ENCODE data around the gene MFAP2.
"Not testable (repeated sequence)": the region's sequence is repeated elsewhere in the genome, so short reads cannot be mapped to it uniquely, and the experiment has no call there.

Gene MFAP2

DNA sequence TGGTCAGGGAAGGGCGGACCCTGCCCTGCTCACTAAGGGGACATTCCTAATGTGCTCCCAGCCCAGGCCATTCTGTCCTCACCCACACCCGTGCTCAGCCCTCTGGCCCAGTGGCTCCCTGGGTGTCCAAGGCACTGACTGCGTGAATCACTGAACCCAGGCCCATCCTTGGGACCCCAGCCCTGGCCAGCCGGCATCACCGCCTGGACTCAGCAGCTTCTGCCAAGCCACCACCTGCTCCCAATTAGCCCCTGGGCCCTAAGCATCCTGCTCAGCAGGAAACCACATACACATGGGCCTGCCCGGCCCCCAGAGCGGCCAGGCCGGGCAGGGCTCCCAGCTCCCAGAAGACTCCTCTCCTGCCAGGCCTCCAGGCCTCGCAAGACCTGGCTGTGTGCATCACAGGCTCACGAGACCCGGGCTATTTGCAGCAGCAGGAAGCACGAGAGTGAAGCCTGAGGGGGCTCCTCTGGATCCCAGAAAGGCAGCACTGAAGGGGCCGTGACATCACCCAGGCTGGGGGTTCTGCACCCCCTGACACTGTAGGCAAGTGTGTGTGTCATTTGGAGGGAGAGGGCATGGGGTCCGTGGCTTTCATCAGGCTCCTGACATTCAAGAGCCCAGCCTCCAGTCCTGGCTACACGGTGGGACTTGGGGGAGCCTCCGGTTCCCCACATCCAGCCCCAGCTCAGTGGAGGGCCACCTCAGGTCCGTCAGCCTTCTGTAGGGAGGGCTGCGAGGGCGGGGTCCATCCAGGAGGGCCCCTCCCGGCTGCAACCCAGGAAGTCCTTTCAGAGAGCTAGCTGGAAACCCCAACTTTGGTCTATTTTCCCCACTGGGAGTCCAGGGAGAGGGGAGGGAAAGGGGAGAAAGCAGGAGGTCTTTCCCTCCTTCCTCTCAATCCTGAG, 1.6 kb downstream of the MFAP2 start:
- no peak for DNase-seq

- DNase-seq = no peak
Observed at GRCh38 chr1:16978139-16978538, 2.3 kb downstream of the MFAP2 start.

GRCh38 chr1:16977377-16977776, 3.0 kb downstream of the MFAP2 start:
- DNase-seq = no peak

DNA sequence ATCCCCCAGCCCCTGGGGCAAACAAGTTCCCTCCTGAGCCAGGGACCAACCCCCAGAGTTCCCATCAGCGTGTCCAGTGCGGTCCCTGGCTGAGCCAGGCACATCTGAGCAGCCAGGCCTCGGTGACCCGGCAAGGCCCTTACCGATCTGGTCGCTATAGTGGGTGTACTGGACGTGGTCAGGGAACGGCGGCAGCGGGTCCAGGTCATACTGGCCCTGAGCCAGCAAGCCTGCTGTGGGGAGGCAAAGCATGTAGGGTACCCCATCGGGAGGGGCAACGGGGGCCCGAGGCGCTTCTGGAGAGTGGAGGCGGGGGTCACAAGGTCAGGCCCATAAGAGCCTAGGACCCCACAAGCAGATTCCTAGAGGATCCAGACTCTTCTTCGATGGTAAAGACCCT, 3.5 kb downstream of the MFAP2 start:
- DNase-seq = no peak

GRCh38 chr1:16975838-16976237, 4.6 kb downstream of the MFAP2 start:
- no peak for DNase-seq

DNA sequence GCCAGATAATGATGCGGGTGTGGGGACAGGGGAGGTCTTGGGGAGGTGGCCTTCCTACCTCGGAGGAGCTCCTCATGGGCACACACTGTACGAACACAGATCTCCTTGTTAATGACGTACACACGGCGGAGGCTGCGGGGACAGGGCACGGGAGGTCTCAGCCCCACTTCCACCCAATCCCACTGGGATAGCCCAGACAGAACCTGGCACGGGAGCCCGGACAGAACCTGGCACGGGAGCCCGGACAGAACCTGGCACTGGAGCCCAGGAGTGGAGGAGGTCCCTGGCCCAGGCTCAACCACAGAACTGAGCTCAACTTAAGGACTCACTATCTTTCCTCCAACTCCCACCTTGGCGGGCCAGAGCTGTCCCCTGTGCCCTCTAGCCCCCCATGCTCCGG, 5.2 kb downstream of the MFAP2 start:
- no peak for DNase-seq

- no peak for DNase-seq
Observed at GRCh38 chr1:16973215-16973614, 7.2 kb downstream of the MFAP2 start.

DNA sequence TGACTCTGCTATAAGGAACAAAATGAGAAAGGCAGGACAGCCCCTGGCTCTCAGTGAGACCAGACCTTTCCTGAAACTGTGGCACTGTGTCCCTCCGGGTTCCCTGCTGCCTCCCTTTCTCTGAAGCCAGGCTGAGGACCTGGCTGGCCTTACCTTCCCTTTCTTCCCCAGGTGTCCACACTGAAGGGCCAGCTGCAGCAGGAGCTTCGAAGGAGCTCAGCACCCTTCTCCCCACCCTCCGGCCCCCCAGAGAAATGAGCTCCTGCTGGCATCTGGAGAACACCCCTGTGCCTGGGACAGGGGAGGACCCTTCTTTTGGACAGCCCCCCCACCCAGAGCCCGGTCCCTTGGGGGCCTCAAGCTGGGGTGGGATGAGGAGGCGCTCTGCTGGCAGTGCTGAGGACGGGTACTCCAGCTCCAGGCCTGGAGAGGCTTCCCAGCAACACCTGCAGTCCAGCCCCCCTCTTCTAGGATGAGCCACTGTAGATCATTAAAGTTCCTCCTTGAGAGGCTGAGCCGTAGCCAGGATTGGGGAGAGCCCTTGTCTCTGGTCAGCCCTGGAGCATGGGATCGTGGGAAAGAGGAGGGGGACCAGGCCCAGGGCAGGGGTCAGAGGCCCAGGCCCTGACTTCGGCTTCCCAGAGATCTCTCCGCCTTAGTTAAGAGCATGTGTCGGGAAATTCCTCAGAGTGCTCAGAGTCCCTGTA, 8.1 kb downstream of the MFAP2 start:
- DNase-seq = no peak

- no peak for DNase-seq
Observed at GRCh38 chr1:16971341-16972188, 8.9 kb downstream of the MFAP2 start.

- no peak for DNase-seq
Observed at GRCh38 chr1:16970132-16970910, 10.1 kb downstream of the MFAP2 start.

DNA sequence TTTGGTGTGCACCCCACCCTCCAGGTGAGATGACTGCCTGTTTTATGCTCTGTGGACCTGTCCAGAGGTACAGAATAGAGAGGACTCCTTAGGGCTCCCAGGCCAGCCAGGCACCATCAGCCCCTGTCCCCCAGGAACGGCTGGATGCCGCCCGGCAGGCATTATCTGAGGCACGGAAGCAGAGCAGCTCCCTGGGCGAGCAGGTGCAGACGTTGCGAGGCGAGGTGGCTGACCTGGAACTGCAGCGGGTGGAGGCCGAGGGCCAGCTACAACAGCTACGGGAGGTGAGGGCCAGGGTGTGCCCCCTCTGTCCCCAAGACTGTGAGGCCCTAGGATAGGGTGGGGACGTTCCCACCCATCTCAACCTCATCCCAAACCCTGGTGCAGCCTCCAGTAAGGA, 10.8 kb downstream of the MFAP2 start:
- no peak for DNase-seq

- no peak for DNase-seq
Observed at GRCh38 chr1:16969057-16969611, 11.3 kb downstream of the MFAP2 start.

- no peak for DNase-seq
Observed at GRCh38 chr1:16968372-16968771, 12.0 kb downstream of the MFAP2 start.

DNA sequence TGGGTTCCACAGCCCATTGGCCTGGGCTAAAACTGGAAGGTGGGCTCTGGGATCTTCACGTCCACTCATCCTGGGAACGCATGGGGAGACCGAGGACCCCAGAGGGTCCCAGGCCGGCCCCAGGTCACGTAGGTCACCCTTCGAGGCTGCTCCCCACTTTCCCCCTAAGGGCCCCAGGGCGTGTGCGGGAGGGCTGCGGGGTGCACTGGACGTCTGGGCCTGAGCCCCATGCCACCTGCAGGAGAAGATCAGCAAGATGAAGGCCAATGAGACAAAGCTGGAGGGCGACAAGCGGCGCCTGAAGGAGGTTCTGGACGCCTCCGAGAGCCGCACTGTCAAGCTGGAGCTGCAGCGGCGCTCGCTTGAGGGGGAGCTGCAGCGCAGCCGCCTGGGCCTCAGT, 12.5 kb downstream of the MFAP2 start:
- DNase-seq = no peak

DNA sequence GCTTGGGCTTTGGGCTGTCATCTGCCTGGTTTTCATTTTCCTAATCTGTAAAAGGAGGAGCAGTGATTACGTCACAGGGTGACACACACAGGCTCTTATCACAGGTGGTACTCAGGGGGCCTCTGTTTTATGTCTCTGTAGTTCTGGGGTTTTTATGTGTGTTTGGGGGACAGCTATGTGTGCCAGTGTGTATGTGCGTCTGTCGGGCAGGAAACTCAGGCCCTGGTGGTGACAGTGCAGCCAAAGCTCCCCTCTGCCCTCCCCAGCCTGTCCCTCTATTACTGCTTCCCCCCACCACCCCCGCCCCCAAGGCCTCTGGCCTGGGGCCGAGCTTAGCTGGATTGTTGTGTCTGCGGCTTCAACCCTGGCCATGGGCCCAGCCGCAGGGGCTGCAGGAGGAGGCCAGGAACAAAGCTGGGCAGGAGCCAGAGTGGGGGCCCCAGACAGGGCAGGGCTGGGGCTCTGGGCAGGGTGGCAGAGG, 13.3 kb downstream of the MFAP2 start:
- DNase-seq = no peak

- no peak for DNase-seq
Observed at GRCh38 chr1:16966282-16966681, 14.1 kb downstream of the MFAP2 start.

DNA sequence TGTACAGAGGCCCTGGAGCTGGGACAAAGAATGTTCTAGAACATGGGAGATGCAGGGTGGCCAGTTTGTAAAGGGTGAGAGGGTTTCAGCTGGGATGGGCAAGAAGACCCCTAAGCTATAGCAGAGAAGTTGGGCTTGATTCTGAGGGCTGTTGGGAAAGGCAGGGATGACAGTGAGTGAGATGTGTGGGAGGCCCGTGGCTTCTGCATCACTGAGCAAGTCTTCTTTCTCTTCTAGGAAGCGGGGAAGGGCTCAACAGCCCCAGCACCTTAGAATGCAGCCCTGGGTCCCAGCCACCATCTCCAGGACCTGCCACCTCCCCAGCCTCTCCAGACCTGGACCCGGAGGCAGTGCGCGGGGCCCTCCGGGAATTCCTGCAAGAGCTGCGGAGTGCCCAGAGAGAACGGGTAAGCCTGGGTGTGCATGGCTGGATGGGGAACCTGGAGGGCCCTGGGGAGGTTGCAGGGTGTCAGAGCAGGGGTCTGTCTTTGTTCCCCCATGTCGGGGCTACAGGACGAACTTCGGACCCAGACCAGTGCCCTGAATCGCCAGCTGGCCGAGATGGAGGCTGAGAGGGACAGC, 14.8 kb downstream of the MFAP2 start:
- no peak for DNase-seq

GRCh38 chr1:16964169-16964568, 16.3 kb downstream of the MFAP2 start:
- DNase-seq = not testable (repeated sequence)

DNA sequence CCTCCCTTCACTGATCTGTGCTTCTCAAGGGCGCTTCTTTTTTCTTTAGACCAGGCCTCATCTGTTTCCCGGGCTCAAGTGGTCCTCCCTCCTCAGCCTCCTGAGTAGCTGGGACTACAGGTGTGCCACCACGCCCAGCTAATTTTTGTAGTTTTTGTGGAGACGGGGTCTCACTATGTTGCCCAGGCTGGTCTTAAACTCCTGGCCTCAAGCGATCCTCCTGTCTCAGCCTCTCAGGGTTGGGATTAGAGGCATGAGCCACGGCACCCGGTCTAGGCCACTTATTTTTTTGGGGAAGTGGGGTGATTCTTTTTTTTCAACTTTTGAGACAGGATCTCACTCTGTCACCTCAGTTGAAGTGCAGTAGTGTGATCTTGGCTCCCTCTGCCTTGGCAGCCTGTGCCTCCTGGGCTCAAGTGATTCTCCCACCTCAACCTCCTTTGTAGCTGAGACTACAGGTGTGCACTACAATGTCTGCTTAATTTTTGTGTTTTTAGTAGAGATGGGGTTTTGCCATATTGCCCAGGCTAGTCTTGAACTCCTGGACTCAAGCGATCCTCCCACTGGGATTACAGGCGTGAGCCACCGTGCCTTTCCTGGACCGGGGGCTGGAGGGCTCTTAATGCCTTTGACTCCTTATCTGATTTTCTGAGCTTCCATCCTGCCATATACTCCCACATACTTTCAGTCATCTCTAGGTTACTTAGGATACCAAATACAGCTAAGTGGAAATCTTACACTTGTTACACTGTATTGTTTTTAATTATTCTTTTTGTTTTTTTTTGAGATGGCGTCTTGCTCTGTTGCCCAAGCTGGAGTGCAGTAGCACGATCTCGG, 18.9 kb downstream of the MFAP2 start:
- DNase-seq = no peak

- DNase-seq = peak; percentile 78
Observed at GRCh38 chr1:16960560-16961296, 19.7 kb downstream of the MFAP2 start.
